ENCODE measurements around the gene ZNF507. TPM values are rescaled to one million over a fixed set of nuclear protein-coding genes. Genes with fewer than 3 reads are reported as not detected.

Gene ZNF507
- total and polyA plus RNA-seq, 9 of the 15 experiments (the other 6 are each of a cell fraction or from before 2014, with no cell fraction given): 2.9 to 25.0 (median 10.4) TPM

DNA sequence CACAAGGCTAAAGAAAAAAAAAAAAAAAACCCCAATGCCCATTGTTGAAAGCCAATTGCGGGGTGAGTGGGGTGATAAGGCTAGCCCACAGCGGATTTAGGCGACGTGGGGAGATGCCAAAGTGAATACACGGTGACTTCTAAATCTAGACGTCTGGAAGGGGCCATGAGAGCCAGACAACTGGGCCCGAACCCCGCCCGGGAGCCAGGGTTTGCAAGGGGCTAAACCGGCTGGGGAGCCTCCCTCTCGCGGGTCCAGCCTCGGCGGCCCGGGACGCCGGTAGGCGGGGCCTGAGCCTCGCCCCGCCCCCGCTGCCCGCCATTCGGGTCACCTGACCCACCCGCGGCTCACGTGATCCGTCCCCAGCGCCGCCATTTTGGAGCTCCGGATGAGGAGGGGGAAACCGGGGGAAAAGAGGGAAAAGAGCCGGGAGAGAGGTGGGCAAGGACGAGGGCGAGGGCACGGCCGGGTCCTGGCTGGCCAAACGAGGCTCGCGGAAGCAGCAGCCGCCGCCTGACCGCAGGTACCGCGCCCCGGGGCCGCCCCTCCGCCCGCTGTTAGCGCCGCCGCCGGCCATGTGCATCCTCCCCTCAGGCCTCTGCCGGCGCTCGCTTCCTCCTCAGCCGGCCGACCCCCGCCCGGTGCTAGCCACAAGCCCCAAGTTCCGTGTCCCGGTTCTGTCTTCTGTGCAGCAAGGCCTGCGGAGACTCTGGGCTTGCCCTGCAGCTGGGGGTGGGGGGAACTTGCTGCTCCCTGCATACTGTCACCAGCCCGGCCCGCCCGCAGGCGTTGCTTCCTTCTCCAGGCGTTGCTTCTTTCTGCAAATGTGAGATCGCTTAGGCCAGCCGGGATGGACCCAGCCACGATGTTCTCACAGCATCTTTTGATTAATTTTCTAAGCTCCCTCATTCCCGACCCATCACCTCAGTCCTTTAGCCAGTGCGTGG, at the start of gene ZNF507 (continued):
- TF ChIP-seq, protein P1, sequence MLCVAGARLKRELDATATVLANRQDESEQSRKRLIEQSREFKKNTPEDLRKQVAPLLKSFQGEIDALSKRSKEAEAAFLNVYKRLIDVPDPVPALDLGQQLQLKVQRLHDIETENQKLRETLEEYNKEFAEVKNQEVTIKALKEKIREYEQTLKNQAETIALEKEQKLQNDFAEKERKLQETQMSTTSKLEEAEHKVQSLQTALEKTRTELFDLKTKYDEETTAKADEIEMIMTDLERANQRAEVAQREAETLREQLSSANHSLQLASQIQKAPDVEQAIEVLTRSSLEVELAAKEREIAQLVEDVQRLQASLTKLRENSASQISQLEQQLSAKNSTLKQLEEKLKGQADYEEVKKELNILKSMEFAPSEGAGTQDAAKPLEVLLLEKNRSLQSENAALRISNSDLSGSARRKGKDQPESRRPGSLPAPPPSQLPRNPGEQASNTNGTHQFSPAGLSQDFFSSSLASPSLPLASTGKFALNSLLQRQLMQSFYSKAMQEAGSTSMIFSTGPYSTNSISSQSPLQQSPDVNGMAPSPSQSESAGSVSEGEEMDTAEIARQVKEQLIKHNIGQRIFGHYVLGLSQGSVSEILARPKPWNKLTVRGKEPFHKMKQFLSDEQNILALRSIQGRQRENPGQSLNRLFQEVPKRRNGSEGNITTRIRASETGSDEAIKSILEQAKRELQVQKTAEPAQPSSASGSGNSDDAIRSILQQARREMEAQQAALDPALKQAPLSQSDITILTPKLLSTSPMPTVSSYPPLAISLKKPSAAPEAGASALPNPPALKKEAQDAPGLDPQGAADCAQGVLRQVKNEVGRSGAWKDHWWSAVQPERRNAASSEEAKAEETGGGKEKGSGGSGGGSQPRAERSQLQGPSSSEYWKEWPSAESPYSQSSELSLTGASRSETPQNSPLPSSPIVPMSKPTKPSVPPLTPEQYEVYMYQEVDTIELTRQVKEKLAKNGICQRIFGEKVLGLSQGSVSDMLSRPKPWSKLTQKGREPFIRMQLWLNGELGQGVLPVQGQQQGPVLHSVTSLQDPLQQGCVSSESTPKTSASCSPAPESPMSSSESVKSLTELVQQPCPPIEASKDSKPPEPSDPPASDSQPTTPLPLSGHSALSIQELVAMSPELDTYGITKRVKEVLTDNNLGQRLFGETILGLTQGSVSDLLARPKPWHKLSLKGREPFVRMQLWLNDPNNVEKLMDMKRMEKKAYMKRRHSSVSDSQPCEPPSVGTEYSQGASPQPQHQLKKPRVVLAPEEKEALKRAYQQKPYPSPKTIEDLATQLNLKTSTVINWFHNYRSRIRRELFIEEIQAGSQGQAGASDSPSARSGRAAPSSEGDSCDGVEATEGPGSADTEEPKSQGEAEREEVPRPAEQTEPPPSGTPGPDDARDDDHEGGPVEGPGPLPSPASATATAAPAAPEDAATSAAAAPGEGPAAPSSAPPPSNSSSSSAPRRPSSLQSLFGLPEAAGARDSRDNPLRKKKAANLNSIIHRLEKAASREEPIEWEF (CRISPR knock-in tag; IDR thresholded peaks at IDR 0.05): no peak
- TF ChIP-seq GABPA (tag; conservative IDR thresholded peaks at IDR 0.05; ENCODE audit: low read depth) (peak; percentile 58), STAT5B (CRISPR knock-in tag; IDR thresholded peaks at IDR 0.05) (no peak), EGR1 (conservative IDR thresholded peaks at IDR 0.05) (peak; percentile 78), PTRF (tag; IDR thresholded peaks at IDR 0.05) (no peak)
- TF ChIP-seq, protein P2, sequence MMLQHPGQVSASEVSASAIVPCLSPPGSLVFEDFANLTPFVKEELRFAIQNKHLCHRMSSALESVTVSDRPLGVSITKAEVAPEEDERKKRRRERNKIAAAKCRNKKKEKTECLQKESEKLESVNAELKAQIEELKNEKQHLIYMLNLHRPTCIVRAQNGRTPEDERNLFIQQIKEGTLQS (IDR thresholded peaks at IDR 0.05): peak; percentile 20; the same call in 1 of the 2 replicates
- TF ChIP-seq, protein P2 (CRISPR knock-in tag; conservative IDR thresholded peaks at IDR 0.05): no peak
- TF ChIP-seq, protein P3, sequence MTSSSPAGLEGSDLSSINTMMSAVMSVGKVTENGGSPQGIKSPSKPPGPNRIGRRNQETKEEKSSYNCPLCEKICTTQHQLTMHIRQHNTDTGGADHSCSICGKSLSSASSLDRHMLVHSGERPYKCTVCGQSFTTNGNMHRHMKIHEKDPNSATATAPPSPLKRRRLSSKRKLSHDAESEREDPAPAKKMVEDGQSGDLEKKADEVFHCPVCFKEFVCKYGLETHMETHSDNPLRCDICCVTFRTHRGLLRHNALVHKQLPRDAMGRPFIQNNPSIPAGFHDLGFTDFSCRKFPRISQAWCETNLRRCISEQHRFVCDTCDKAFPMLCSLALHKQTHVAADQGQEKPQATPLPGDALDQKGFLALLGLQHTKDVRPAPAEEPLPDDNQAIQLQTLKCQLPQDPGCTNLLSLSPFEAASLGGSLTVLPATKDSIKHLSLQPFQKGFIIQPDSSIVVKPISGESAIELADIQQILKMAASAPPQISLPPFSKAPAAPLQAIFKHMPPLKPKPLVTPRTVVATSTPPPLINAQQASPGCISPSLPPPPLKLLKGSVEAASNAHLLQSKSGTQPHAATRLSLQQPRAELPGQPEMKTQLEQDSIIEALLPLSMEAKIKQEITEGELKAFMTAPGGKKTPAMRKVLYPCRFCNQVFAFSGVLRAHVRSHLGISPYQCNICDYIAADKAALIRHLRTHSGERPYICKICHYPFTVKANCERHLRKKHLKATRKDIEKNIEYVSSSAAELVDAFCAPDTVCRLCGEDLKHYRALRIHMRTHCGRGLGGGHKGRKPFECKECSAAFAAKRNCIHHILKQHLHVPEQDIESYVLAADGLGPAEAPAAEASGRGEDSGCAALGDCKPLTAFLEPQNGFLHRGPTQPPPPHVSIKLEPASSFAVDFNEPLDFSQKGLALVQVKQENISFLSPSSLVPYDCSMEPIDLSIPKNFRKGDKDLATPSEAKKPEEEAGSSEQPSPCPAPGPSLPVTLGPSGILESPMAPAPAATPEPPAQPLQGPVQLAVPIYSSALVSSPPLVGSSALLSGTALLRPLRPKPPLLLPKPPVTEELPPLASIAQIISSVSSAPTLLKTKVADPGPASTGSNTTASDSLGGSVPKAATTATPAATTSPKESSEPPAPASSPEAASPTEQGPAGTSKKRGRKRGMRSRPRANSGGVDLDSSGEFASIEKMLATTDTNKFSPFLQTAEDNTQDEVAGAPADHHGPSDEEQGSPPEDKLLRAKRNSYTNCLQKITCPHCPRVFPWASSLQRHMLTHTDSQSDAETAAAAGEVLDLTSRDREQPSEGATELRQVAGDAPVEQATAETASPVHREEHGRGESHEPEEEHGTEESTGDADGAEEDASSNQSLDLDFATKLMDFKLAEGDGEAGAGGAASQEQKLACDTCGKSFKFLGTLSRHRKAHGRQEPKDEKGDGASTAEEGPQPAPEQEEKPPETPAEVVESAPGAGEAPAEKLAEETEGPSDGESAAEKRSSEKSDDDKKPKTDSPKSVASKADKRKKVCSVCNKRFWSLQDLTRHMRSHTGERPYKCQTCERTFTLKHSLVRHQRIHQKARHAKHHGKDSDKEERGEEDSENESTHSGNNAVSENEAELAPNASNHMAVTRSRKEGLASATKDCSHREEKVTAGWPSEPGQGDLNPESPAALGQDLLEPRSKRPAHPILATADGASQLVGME (CRISPR knock-in tag; IDR thresholded peaks at IDR 0.05): no peak
- TF ChIP-seq, protein P4, sequence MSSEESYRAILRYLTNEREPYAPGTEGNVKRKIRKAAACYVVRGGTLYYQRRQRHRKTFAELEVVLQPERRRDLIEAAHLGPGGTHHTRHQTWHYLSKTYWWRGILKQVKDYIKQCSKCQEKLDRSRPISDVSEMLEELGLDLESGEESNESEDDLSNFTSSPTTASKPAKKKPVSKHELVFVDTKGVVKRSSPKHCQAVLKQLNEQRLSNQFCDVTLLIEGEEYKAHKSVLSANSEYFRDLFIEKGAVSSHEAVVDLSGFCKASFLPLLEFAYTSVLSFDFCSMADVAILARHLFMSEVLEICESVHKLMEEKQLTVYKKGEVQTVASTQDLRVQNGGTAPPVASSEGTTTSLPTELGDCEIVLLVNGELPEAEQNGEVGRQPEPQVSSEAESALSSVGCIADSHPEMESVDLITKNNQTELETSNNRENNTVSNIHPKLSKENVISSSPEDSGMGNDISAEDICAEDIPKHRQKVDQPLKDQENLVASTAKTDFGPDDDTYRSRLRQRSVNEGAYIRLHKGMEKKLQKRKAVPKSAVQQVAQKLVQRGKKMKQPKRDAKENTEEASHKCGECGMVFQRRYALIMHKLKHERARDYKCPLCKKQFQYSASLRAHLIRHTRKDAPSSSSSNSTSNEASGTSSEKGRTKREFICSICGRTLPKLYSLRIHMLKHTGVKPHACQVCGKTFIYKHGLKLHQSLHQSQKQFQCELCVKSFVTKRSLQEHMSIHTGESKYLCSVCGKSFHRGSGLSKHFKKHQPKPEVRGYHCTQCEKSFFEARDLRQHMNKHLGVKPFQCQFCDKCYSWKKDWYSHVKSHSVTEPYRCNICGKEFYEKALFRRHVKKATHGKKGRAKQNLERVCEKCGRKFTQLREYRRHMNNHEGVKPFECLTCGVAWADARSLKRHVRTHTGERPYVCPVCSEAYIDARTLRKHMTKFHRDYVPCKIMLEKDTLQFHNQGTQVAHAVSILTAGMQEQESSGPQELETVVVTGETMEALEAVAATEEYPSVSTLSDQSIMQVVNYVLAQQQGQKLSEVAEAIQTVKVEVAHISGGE (CRISPR knock-in tag; IDR thresholded peaks at IDR 0.05): peak in 2 of 3 experiments; percentile 10 to 68; a peak in 1 of 6 replicates
